ENCODE measurements around the gene NTF3.

Gene NTF3

GRCh38 chr12:5395443-5396271 lies 36.3 kb upstream of the NTF3 start:
- no peak overlapping the region for H3K4me3 ChIP-seq (ENCODE audit: low read length)
- no peaks in the 10 kb centered on the region for H3K9me3 ChIP-seq (ENCODE audit: control insufficient read depth, insufficient read depth, low read length)
- no peaks in the 10 kb centered on the region for H4K20me1 ChIP-seq (ENCODE audit: control insufficient read depth, insufficient read depth, low read depth, low read length)
- H3K4me2 ChIP-seq (ENCODE audit: low read length) = no peak overlapping the region
- H3K27ac ChIP-seq (ENCODE audit: low read depth, low read length) = no peak overlapping the region
- no peaks in the 10 kb centered on the region for H3K36me3 ChIP-seq (ENCODE audit: control insufficient read depth, low read length)
- peaks cover 19% of the 10 kb centered on the region for H3K27me3 ChIP-seq (ENCODE audit: control insufficient read depth, low read length)
- H3K9me2 ChIP-seq (replicated peaks; ENCODE audit: control insufficient read depth, low read length) = no peaks in the 10 kb centered on the region
- no peaks in the 10 kb centered on the region for H3K79me2 ChIP-seq (ENCODE audit: control insufficient read depth, low read length)
- no peaks in the 10 kb centered on the region for H3K4me1 ChIP-seq (ENCODE audit: control insufficient read depth, low read length)
- H3F3A ChIP-seq (ENCODE audit: control insufficient read depth, insufficient read depth) = no peaks in the 10 kb centered on the region
- TF ChIP-seq EZH2phosphoT487 (IDR thresholded peaks at IDR 0.05; ENCODE audit: borderline replicate concordance, low read length) (no peak), CTCF (IDR thresholded peaks at IDR 0.05; ENCODE audit: low read depth, low read length, poor library complexity, severe bottlenecking) (no peak)

- Histone ChIP-seq H3K36me3 (ENCODE audit: control insufficient read depth, low read length) (no peaks in the 10 kb centered on the region), H3K4me2 (ENCODE audit: low read length) (no peak overlapping the region), H4K20me1 (ENCODE audit: control insufficient read depth, insufficient read depth, low read depth, low read length) (no peaks in the 10 kb centered on the region), H3K4me1 (ENCODE audit: control insufficient read depth, low read length) (no peaks in the 10 kb centered on the region), H3K9me2 (replicated peaks; ENCODE audit: control insufficient read depth, low read length) (no peaks in the 10 kb centered on the region), H3K9me3 (ENCODE audit: control insufficient read depth, insufficient read depth, low read length) (no peaks in the 10 kb centered on the region), H3K79me2 (ENCODE audit: control insufficient read depth, low read length) (no peaks in the 10 kb centered on the region), H3F3A (ENCODE audit: control insufficient read depth, insufficient read depth) (no peaks in the 10 kb centered on the region), H3K27ac (ENCODE audit: low read depth, low read length) (no peak overlapping the region), H3K4me3 (ENCODE audit: low read length) (no peak overlapping the region), H3K27me3 (ENCODE audit: control insufficient read depth, low read length) (peaks cover 25% of the 10 kb centered on the region)
- TF ChIP-seq CTCF (IDR thresholded peaks at IDR 0.05; ENCODE audit: low read depth, low read length, poor library complexity, severe bottlenecking) (no peak), EZH2phosphoT487 (IDR thresholded peaks at IDR 0.05; ENCODE audit: borderline replicate concordance, low read length) (no peak)
Observed at GRCh38 chr12:5396541-5396940, 35.4 kb upstream of the NTF3 start.

GRCh38 chr12:5399266-5399665 lies 32.6 kb upstream of the NTF3 start:
- no peak for TF ChIP-seq EZH2phosphoT487 (IDR thresholded peaks at IDR 0.05; ENCODE audit: borderline replicate concordance, low read length)
- no peak for TF ChIP-seq CTCF (IDR thresholded peaks at IDR 0.05; ENCODE audit: low read depth, low read length, poor library complexity, severe bottlenecking)
- Histone ChIP-seq H3F3A (ENCODE audit: control insufficient read depth, insufficient read depth) (no peaks in the 10 kb centered on the region), H3K36me3 (ENCODE audit: control insufficient read depth, low read length) (no peaks in the 10 kb centered on the region), H3K4me3 (ENCODE audit: low read length) (no peak overlapping the region), H3K27me3 (ENCODE audit: control insufficient read depth, low read length) (peaks cover 42% of the 10 kb centered on the region), H4K20me1 (ENCODE audit: control insufficient read depth, insufficient read depth, low read depth, low read length) (no peaks in the 10 kb centered on the region), H3K79me2 (ENCODE audit: control insufficient read depth, low read length) (no peaks in the 10 kb centered on the region), H3K4me1 (ENCODE audit: control insufficient read depth, low read length) (no peaks in the 10 kb centered on the region), H3K9me3 (ENCODE audit: control insufficient read depth, insufficient read depth, low read length) (no peaks in the 10 kb centered on the region), H3K27ac (ENCODE audit: low read depth, low read length) (no peak overlapping the region), H3K4me2 (ENCODE audit: low read length) (no peak overlapping the region), H3K9me2 (replicated peaks; ENCODE audit: control insufficient read depth, low read length) (no peaks in the 10 kb centered on the region)
